GM03348 (cell line): ENCODE data around the gene PLPP2.
"Not testable (repeated sequence)": the region's sequence is repeated elsewhere in the genome, so short reads cannot be mapped to it uniquely, and the experiment has no call there.

Experiments
- DNase-seq: peaks from one replicate; pipeline ENCODE4 v3.0.0; 2012; ENCODE audit warnings: low spot score

PLPP2 gene

DNA sequence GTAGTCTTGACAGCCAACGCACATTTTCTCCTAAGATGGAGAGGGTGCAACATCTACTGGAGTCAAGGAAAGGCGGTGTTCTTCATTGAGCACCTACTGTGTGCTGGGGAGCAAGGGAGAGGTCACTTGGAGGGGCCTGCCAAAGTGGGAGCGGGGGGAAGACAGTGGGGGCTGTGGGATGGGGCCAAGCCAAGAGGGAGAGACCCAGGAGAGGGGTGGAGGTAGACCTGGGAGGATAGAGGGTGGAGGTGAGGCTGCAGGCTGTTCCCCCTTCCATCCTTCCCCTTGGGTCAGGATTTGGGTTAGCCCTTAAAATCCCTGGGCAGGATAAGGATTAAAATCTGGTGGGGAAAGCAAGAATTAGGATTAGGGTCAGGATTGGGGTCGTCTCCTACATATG lies 1.7 kb upstream of the PLPP2 start:
- no peak for DNase-seq

DNA sequence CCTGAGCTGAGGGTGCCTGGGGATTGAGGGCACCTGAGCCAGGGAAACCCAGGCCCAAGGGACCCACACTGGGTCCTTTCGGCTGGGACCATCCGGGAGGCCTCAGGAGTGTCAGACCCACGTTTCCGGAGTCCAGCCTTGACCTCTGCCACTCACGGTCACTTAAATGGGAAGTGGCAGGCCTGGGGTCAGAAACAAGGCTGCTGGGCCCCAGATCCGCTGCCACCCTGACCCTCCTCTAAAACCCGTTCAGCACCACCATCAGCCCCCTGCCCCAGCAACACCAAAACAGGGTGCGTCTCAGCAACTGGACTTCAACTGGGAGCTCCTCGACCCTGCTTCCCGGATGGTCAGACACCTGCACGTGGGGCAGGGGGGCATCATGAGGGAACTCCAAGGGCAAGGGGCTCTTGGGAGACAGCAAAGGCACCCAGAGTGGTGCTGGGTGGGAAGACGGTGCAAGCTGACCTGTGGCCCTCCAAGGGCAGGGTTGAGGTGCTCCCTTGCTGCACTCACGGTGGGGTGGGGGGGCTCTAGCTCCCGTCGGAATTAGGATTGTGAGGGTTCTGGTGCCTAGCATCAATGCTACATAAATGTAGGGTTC lies 1.2 kb upstream of the PLPP2 start:
- no peak for DNase-seq

DNA sequence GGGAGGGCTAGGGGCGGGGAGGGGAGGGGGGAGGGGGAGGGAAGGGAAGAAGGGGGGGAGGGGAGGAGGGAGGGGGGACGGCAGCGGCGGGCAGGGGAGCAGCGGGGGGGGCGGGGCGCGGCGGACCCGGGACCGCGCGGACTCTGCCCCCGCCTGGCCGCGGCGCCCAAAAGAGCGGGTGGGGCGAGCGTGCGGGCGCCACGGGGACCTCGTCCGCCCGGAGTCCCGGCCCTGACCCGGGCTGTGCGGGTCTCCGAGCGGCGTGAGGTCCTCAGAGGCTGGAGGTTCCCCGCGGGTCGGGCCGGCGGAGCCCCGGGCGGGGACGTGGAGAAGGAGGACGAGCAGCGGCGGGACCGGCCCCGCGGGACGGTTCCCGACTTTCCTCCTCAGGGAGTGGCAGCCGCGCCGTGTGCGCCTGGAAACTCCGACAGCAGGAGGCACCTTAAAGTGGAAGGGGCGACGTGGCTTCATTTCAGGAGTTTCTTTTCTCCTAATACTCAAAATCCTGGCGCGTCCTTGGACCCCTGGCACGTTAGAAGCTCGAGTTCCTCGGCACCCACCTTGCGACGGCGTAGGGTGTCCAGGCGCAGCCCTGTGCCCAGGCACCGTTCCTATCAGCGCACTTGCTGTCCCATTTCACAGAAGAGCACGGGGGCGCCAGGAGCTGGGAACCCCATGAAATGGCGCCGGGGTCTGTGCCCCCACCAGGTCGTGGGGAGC lies 518 bp upstream of the PLPP2 start:
- no peak for DNase-seq

DNA sequence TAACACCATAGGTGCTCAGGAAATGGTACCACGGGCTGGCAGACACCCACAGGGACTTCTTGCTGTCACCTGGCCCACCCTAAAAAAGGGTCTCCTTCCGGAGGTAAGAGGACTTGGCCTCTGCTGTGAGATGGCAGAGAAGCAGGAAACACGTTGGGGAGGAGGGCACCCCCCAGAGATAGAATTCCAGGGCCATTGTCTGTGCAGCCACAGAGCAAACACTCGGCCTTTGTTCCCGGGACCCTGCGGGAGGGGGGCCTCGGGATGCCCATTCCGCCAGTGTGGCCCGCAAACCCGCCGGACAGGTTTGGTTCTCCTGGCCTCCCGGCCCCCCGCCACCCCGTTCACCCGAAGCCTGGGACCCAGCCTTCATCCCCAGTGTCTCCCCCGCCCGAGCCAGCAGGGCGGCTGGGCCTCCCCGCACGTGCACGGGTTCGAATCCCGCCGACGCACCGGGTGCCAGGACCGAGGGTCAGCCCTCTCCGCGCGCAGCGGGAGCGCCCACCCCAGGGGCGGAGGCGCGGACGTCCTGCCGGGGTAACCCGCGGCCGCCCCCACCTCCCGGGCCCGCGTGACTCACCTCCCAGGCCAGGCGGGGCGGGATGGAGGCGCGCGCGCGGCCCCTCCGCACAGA lies 714 bp downstream of the PLPP2 start:
- peak; percentile 55 for DNase-seq

DNA sequence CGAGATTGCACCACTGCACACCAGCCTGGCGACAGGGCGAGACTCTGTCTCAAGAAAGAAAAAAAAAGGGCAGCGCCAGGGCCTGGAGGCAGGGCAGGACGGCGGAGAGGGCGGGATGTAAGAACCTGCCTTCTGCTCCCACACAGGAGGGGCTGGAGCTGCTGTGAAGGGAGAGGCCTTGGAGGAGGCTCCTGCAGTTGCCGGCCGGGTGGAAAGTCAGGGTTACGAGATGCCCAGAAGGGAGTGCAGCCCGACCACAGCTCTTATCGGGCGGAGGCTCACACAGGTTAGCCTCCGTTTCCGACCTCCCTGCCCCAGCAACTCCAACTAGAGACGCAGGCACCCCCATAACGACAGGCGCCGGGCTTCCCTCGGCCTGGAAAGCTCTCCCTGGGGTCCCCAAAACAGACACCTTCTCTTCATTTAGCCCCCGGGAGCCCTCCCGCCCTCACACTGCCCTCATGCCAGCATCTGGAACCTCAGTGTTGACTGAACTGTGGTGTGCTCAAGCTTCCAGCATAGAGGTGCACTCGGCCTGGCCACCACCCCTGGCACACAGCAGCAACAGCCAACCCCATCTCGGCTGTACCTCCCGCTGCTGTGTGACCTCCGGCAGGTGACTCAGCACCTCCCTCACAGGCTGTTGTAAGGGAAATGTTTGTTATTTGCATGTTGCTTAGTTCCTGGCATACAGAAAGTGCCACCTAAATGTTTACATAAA lies 1.4 kb downstream of the PLPP2 start:
- no peak for DNase-seq

DNA sequence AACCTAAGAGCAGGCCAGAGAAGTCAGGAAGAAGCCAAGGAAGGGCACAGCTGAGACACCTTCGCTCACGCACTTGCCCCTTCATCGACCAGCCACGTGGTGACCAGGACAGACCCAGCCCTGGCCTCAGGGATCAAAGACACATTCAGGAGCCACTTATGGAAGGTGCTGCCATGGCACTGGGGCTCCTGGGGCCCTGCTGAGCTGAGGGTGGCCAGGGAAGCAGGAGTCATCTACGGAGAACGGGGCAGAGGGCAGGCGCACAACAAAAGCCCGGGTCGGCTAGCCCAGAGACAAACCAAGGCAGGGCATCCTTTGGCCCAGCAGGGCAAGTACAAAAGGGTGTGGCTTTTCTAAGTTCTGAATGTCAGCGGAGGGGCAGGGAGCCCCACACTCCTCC lies 2.3 kb downstream of the PLPP2 start:
- no peak for DNase-seq

DNA sequence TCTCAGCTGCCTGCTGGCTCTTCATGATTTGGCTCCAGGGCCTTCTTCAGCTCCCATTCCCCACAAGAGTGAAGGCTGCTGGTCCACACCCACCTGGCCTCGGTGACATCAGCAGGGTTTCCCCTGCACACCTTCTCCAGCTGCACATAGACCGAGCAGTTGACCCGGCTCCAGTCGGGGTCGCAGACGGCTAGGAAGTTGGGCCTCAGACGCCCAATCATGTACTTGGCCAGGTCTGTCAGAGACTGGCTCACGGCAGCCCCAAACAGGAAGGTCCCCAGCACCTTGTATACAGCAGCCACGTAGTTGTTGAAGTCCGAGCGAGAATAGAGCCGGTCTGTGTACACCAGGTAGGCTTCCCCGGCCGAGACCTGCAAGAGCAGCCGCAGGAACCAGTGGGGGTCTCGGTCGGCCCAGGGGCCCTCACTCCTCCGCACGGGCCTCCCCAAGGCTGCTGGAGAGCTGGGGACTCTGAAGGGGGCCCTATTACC lies 3.8 kb downstream of the PLPP2 start:
- DNase-seq = no peak

DNA sequence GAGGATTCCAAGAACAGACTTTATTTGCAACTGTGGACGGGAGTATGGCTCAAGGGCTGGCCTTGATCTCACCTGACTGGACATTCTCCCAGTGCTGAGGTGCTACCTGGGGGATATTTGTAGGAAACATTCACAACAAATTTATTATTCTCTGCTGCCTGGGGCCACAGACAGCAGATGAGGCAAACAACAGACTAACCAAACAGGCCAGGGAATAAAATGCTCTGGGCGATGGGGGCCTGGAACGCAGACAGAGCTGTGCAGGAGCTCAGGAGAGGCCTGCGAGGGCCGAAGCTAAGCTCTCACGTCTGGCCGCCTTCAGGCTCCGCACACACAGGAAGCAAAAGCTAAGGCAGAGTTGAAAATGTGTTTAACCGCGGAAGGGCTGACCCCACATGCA lies 7.8 kb downstream of the PLPP2 start:
- DNase-seq = no peak

DNA sequence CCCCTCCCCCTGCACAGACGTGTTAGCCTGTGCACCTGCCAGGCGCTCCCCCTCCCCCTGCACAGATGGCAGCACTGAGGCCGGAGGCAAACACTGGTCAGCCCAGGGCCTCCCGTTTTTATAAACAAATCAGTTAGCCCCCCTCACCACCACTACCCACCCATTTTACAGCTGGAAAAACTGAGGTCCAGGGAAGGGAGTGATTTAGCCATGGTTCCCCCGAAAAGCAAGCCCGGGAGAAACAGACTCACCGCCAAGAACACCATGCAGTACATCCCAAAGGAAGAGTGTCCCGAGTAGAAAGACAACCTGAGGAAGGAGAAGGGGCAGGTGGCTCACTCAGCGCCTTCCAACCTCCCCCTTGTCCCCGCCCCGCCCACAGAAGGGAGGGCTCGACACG lies 8.7 kb downstream of the PLPP2 start:
- no peak for DNase-seq

DNA sequence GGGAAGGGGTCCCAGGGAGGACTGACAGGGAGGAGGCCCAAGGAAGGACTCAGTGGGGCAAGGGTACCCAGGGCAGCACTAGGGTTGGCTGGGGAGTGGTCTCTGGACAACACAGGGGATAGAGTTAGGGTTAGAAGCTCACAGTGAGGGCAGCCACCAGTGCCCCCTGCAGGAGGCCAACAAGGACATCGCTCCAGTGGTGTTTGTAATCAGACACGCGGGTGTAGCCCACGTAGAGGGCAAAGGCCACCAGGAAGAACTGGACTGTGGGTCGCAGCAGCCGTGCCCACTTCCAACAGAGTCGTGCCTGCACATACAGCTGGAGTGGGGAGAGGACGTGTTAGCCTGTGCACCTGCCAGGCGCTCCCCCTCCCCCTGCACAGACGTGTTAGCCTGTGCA lies 9.2 kb downstream of the PLPP2 start:
- DNase-seq = no peak

DNA sequence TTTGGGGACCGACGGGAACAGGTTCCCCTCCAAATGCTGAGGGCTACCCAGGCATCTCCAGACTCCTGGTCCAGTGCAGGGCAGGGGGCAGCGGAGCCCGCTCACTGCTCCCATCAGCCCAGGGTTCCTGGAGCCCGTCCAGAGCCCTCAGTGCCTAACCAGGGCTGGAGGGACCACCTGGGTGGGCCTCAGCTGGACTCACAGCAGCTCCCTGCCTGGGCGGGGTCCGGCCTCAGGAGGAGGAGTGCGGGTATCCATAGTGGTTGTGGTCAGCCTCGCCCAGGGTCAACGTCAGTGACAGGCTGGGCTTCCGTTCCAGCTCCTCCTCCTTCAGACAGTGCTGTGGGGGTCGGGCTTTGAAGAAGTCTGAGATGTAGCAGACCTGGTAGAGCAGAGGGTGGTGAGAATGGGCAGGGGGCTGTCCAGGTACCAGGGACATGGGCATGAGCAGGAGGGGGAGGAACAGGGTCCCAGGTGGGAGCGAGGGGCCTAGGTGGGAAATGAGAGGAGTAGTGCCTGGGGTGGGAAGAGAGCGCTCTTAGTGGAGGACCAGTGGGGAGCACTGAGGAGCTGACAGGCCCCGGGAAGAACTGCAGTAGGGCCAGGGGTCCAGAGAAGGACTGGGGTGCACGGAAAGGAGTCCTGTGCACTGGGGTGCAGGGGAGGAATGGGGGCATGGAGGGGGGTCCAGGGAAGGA lies 9.9 kb downstream of the PLPP2 start:
- DNase-seq = no peak

DNA sequence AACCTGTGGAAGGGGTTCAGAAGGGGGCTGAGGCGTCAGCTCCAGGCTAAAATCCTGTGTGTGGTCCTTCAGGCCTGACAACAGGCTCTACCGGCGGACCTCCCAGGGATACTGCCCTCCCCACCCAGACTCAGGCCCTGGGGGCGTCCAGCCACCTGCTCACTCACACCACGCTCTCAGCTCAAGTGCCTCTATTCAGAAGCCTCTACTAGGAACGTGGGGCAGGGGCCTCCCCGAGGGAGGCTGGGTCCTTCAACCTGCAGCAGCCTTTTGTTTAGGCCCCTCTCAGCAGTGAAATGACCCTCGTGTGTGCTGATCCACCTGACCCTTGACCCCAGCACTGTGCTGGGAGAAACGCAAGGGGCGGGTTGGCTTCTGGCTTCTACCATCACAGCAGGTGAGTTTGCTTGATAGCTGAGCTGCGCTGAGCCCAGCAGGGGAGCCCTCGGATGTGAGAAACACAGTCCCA lies 10.6 kb downstream of the PLPP2 start:
- no peak for DNase-seq

DNA sequence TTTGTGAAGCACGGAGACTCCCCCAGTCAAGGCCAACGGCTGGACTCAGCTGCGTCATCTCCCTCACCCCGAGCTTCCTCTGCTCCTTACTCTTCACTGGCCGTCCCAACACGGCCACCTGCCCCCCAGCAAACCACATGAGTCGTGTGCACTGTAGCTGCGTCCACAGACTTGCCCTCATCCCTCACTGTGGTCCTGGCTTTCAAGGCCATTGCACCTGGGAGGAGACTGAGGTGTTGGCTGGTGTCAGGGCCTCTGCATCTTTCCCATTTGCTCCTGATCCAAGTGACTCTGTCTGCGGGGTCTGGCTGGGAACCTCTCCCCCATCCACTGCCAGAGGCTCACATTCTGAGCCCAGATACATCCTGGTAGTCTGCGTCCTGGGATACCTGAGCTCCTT lies 11.5 kb downstream of the PLPP2 start:
- DNase-seq = no peak

DNA sequence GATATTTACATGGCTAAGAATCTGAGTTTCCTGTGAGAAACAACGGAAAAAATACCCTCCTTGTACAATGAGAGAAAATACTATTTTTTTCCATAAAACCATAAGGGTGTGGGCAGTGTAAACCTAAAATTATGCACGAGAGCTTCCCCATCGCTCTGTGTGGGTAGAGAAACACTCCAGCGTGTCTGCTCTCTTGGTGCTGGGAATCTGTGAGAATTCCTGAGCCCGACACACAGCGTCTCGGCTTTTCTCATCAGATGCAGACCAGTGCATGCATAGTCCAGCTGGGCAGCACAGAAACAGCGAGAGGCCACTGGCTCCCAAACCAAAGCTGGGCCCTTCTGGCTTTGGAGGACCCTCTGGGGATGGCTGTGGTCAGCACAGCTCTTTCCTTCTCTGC lies 12.0 kb downstream of the PLPP2 start:
- DNase-seq = no peak

DNA sequence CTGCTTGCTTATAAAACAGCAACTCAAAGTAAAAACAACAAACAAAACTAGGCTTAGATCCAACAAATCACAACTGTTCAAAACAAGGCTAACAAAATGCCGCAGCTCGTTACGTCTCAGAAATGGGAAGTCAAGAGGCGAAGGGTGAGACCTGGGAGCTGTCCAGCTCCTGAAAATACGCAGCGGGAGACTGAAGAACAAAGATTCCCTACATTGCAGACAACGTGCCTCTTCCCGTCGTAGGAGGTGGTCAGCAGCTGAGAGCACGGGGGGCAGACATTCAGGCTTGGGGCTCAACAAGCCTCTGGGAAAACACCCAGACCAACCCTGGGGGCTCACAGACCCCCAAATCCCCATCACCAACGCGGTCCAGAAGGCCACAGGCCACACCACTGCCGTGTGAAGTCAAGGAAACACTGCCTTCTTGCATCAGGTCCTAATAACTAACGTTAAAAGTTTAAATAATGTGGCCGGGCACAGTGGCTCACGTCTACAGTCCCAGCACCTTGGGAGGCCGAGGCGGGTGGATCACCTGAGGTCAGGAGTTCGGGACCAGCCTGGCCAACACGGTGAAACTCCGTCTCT lies 13.5 kb downstream of the PLPP2 start:
- no peak for DNase-seq

DNA sequence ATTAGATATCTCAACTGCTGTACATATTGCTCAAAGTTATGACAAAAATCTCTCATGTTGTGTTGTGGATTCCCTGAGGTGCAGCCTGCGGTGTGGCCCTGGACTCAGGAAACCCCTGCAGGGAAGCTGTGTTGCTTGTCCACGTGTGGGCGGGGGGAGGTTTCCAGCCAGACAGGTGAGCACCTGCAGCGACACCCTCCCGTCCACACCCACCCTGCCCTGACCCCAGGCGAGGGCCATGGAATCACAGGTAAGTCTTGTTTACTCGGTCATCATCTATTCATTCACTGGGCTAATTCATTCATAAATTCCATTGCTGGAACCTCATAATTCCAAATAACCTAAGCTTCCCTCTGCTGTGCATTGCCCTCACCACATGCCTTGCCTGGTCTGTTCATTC lies 14.1 kb downstream of the PLPP2 start:
- DNase-seq = no peak

DNA sequence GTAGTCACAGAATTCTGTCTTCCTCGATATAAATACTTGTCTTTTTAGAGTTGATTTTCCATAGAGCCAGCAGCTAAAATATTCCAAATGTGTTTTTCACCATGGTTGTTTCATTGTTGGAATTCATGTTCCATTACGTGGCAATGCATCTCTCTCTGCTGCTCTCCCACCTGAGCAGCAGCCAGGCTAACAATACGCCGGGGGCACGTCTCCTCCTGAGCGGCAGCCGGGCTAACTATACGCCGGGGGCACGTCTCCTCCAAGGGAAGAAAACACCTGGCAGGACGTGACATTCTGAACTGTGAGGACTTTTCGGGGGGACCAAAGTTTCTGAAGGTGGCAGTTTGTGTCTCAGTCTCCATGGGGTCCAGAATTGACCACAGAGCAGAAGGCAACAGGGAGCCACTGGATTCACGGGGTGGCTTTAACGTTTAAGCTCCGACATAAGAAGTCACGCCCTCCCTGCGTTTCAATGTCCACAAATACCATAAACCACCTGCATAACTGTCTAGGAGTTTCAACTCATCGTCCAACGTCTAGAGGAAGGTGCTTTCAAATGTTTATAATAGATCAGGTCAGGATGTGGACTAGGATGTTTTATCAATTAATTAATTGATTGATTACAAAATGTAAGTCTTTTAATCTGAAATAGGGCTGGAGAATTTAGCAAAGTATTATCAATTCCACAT lies 15.1 kb downstream of the PLPP2 start:
- DNase-seq = no peak

DNA sequence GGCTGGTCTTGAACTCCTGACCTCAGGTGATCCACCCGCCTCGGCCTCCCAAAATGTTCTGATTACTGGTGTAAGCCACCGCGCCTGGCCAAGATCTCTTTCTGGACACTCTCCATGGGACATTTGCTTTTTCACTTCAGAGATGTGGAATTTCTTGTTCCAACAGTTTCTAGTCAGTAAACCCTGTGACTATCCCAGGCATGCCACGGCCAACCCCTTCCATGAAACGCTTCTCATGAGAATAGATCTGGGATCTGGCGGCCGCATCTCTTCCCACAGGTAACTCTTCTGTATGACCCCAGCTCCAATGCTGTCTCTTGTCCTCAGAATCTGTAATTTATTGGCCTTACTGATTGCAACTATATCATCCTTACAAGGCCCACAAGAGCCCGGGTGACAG lies 16.2 kb downstream of the PLPP2 start:
- DNase-seq = no peak

DNA sequence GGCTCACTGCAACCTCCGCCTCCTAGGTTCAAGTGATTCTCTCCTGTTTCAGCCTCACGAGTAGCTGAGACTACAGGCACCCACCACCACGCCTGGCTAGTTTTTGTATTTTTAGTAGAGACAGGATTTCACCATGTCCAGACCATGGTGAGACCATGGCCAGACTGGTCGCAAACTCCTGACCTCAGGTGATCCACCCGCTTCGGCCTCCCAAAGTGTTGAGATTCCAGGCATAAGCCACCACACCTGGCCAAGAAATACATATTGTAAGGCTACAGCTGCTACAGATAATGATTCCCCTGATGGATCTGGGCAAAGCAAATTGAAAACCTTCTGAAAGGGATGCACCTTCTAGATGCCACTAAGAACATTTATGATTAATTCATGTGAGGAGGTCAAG lies 17.8 kb downstream of the PLPP2 start:
- no peak for DNase-seq

DNA sequence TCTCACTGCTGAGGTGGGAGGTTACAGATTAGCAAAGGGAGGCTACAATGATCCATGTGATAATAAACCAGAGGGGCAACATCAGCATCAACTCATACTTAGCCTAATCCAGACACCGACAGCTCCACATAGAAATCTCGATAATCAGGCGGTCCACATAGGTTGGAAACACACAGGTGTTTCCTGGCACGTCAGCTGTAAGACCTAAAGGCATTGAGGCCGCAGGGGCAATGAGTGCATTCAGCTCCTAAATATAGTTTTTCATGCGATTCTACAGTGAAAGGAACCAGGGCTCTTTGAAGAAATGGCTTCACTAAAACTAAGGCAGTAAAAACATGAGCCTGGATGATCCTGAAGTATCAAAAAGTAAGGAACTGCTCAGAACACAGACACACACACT lies 19.3 kb downstream of the PLPP2 start:
- DNase-seq = no peak

DNA sequence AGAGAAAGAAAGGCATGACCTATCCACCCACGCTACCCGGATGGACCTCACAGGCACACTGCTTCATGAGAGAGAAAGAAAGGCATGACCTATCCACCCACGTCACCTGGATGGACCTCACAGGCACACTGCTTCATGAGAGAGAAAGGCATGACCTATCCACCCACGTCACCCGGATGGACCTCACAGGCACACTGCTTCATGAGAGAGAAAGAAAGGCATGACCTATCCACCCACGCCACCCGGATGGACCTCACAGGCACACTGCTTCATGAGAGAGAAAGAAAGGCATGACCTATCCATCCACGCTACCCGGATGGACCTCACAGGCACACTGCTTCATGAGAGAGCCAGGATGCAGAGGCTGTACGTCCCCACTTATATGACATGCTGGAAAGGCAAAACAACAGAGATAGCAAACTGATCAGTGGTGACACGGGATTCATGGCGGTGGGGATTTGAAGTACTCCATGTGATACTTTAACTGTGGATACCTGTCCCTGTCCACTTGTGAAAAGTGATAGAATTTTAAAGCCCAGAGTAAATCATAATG lies 20.4 kb downstream of the PLPP2 start:
- not testable (repeated sequence) for DNase-seq
